NCI-H187 (cell line): ENCODE measurements around the gene ZIC3.

ENCODE experiments used
- DNase-seq, 2 experiments: peaks; one replicate each; lab custom pipeline; 2025; lab: John Stamatoyannopoulos, UW

ZIC3 gene

GRCh38 chrX:137574102-137574783, 8.3 kb downstream of the ZIC3 start:
- no peak for DNase-seq

- no peak for DNase-seq
These were observed 8.9 kb downstream of the ZIC3 start for GRCh38 chrX:137574784-137575293.

GRCh38 chrX:137575596-137576255, 9.8 kb downstream of the ZIC3 start:
- DNase-seq = no peak

- DNase-seq = no peak
These were observed 21.2 kb downstream of the ZIC3 start for GRCh38 chrX:137587151-137587550.

GRCh38 chrX:137600769-137601168, 34.8 kb downstream of the ZIC3 start:
- no peak for DNase-seq
